RWPE2 (cell line): ENCODE data around the gene PRRG2.

ENCODE experiments used
- ATAC-seq: fragments of 200-7000 bp; cut with Tn5 transposase; 3 replicates; pipeline ENCODE4 v1.9.1; 2021; ENCODE audit warnings: low read depth
- DNase-seq: peaks from one replicate; pipeline ENCODE4 v3.0.0-alpha.2; 2020; ENCODE audit warnings: low spot score
- H3K27ac ChIP-seq: fragments of 450-650 bp; 2 replicates; pipeline ENCODE4 v1.5.1; 2017; ENCODE audit warnings: mild to moderate bottlenecking; ENCODE audit not compliant: poor library complexity, severe bottlenecking
- H3K27me3 ChIP-seq: fragments of 250-450 bp; sonication (Bioruptor Pico); 2 replicates; pipeline ENCODE4 v1.5.1; 2021; ENCODE audit warnings: mild to moderate bottlenecking, moderate library complexity; ENCODE audit not compliant: insufficient read depth, poor library complexity, severe bottlenecking
- H3K36me3 ChIP-seq: fragments of 250-450 bp; sonication (Bioruptor Pico); 2 replicates; pipeline ENCODE4 v1.5.1; 2020; ENCODE audit warnings: low read depth, mild to moderate bottlenecking, moderate library complexity
- H3K4me1 ChIP-seq: fragments of 250-450 bp; sonication (Bioruptor Pico); 2 replicates; pipeline ENCODE4 v1.5.1; 2021; ENCODE audit warnings: mild to moderate bottlenecking, moderate library complexity; ENCODE audit not compliant: insufficient read depth, poor library complexity, severe bottlenecking
- H3K4me3 ChIP-seq: fragments of 250-450 bp; sonication (Bioruptor Pico); 2 replicates; pipeline ENCODE4 v1.5.1; 2021; ENCODE audit warnings: mild to moderate bottlenecking, moderate library complexity; ENCODE audit not compliant: severe bottlenecking
- H3K9me3 ChIP-seq: fragments of 250-450 bp; sonication (Bioruptor Pico); 2 replicates; pipeline ENCODE4 v1.5.1; 2021; ENCODE audit warnings: mild to moderate bottlenecking, moderate library complexity; ENCODE audit not compliant: severe bottlenecking
- CTCF ChIP-seq: fragments of 450-650 bp; IDR thresholded peaks from one replicate; pipeline ENCODE4 v1.5.1; 2017; ENCODE audit warnings: mild to moderate bottlenecking, moderate library complexity; ENCODE audit not compliant: poor library complexity, severe bottlenecking

The PRRG2 gene

DNA sequence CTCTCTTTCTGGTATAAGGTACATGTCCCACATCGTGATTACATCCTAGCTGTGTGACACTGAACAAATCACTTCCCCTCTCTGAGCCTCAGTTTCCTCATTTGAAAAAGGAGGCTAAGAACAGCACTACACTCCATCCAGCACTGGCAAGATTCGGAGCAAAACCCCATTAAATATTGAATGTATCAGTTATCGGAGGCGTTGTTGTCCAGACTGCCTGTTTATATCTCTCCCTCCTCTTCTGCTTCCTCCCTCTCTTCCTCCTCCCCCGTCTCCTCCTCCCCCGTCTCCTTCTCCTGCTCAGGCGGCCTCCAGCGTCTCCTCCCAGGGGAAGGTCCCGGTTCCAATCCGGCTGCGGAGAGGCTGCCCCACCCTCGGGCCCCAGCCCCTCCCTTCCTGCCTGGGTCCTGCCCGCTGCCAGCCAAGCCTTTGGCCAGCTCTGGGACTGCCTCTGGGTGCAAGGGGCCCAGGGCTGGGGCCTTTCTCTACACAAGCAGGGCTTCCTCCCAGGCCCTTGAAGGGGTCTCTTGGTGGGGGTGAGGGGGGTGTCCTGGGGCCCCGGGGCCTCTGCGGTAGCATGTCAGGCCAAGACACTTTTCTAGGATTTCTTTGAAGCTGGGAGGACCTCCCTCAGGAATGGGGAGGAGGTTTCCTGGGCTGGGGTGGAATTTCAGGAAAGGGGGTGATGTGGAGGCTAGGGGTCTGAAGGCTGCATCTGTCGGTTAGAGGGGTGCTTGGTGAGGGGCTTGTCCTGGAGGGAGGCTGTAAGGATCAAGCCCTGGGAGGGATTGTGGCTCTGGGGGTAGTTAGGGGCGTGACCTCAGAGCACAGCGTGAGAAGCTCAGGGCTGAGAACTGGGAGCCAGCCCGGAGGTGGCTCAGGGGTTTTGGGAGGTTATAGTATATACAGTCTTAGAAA lies 57.0 kb downstream of the PRRG2 start:
- TF ChIP-seq CTCF = no peak
- H3K4me1 ChIP-seq = no peaks in the 10 kb centered on the region
- H3K27ac ChIP-seq = peak overlapping the region; percentile 99
- H3K4me3 ChIP-seq = peak overlapping the region; percentile 23
- peak; percentile 86 for DNase-seq
- ATAC-seq = peak; percentile 29
- no peaks in the 10 kb centered on the region for H3K27me3 ChIP-seq
- H3K9me3 ChIP-seq = no peaks in the 10 kb centered on the region
- peaks cover 12% of the 10 kb centered on the region for H3K36me3 ChIP-seq

- no peaks in the 10 kb centered on the region for H3K27me3 ChIP-seq
- peaks cover 9% of the 10 kb centered on the region for H3K36me3 ChIP-seq
- peak overlapping the region; percentile 59 for H3K4me3 ChIP-seq
- H3K27ac ChIP-seq = peak overlapping the region; percentile 99
- ATAC-seq (no peak), DNase-seq (peak; percentile 43)
- TF ChIP-seq CTCF = no peak
- no peaks in the 10 kb centered on the region for H3K9me3 ChIP-seq
- no peaks in the 10 kb centered on the region for H3K4me1 ChIP-seq
Measured at GRCh38 chr19:49639401-49640112, 58.4 kb downstream of the PRRG2 start.

GRCh38 chr19:49640113-49640898 lies 59.2 kb downstream of the PRRG2 start, which contains the start of gene RRAS:
TSS of gene RRAS (minus strand) at chr19:49640143. CDS start at chr19:49640098, 45 bp downstream.
- no peaks in the 10 kb centered on the region for H3K4me1 ChIP-seq

More at GRCh38 chr19:49640113-49640898, 59.2 kb downstream of the PRRG2 start, which contains the start of gene RRAS:
- no peaks in the 10 kb centered on the region for H3K9me3 ChIP-seq
- H3K4me3 ChIP-seq = peak within 1 kb of the TSS; percentile 59
- peaks cover 9% of the 10 kb centered on the region for H3K36me3 ChIP-seq
- peak within 1 kb of the TSS; percentile 99 for H3K27ac ChIP-seq
- ATAC-seq (peak; percentile 73), DNase-seq (peak; percentile 99)
- H3K27me3 ChIP-seq = no peaks in the 10 kb centered on the region
- no peak for TF ChIP-seq CTCF
